Muscle layer of colon (tissue), 2 donors: ENCODE measurements around the gene PODXL.
"Not testable (repeated sequence)": the region's sequence is repeated elsewhere in the genome, so short reads cannot be mapped to it uniquely, and the experiment has no call there.

Source experiments
- H3K27ac ChIP-seq: one replicate; pipeline ENCODE4 v1.7.0; 2013; ENCODE audit warnings: low read depth, mild to moderate bottlenecking, low read length, moderate library complexity
- H3K27me3 ChIP-seq, 2 donors: one replicate each; pipeline ENCODE4 v1.7.0; 2013; ENCODE audit warnings: low read length in 2 of 2, mild to moderate bottlenecking in 2 of 2; ENCODE audit not compliant: insufficient read depth in 2 of 2, control insufficient read depth in 1 of 2
- H3K36me3 ChIP-seq: one replicate; pipeline ENCODE4 v1.7.0; 2013; ENCODE audit warnings: mild to moderate bottlenecking, low read length; ENCODE audit not compliant: insufficient read depth
- H3K4me1 ChIP-seq: one replicate; pipeline ENCODE4 v1.7.0; 2013; ENCODE audit warnings: mild to moderate bottlenecking, low read length; ENCODE audit not compliant: insufficient read depth
- H3K4me3 ChIP-seq, 2 donors: one replicate each; pipeline ENCODE4 v1.7.0; 2013; ENCODE audit warnings: low read length in 2 of 2, low read depth in 1 of 2, mild to moderate bottlenecking in 1 of 2, moderate library complexity in 1 of 2
- H3K9ac ChIP-seq: one replicate; pipeline ENCODE4 v1.7.0; 2013; ENCODE audit warnings: low read length
- H3K9me3 ChIP-seq: one replicate; pipeline ENCODE4 v1.7.0; 2013; ENCODE audit warnings: mild to moderate bottlenecking, low read length
- donor health status: abdominal sarcoma.
- donor health status: Adenocarcinoma of cecum.

Gene PODXL

GRCh38 chr7:131521651-131522163 is 34.7 kb downstream of the PODXL start:
- no peaks in the 10 kb centered on the region for H3K36me3 ChIP-seq
- no peaks in the 10 kb centered on the region for H3K9me3 ChIP-seq
- peaks cover 12% of the 10 kb centered on the region for H3K4me1 ChIP-seq
- no peaks in the 10 kb centered on the region for H3K27me3 ChIP-seq
- H3K27ac ChIP-seq = peak overlapping the region; percentile 21
- H3K4me3 ChIP-seq = peak overlapping the region in 1 of 2 donors; percentile 37
- H3K9ac ChIP-seq = no peak overlapping the region

DNA sequence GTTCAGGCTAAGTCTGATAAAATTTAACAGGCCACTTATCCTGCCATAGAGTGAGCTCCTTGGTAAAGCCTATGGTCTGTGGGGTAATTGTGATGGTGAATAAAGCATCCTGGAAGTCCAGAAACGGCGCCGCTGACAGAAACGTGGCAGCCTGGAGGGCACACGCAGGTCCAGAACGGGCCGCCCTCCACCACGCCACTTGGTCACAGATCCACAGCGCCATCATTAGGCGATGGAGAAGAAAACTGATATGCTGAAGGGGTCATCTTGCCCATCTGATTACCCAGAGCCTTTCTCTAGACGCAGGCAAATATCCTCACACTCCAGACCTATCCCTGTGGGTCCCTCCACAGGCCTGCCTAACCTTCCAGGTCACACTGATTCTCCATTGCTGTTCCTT is 37.8 kb downstream of the PODXL start:
- Histone ChIP-seq H3K4me1 (peaks cover 15% of the 10 kb centered on the region), H3K36me3 (no peaks in the 10 kb centered on the region), H3K27ac (no peak overlapping the region), H3K27me3 (no peaks in the 10 kb centered on the region), H3K4me3 (no peak overlapping the region), H3K9ac (no peak overlapping the region), H3K9me3 (no peaks in the 10 kb centered on the region)

GRCh38 chr7:131517218-131517923 is 39.1 kb downstream of the PODXL start:
- Histone ChIP-seq H3K27ac (no peak overlapping the region), H3K9me3 (no peaks in the 10 kb centered on the region), H3K4me1 (peaks cover 15% of the 10 kb centered on the region), H3K27me3 (no peaks in the 10 kb centered on the region), H3K9ac (no peak overlapping the region), H3K4me3 (no peak overlapping the region), H3K36me3 (no peaks in the 10 kb centered on the region)

DNA sequence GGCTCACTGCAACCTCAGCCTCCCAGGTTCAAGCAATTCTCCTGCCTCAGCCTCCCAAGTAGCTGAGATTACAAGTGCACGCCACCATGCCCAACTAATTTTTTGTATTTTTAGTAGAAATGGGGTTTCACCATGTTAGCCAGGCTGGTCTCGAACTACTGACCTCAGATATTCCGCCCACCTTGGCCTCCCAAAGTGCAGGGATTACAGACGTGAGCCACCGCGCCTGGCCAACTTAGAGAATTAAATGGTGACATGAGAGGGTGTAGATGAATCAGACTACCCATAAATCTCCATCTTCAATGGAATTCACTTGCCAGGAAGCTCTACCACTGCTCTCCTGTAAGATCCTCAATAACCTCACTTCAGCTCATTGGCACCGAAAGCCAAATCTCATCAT is 41.0 kb downstream of the PODXL start:
- H3K36me3 ChIP-seq, H3K9ac ChIP-seq, H3K9me3 ChIP-seq, H3K27ac ChIP-seq, H3K4me1 ChIP-seq, H3K27me3 ChIP-seq, H3K4me3 ChIP-seq: not testable (repeated sequence)

DNA sequence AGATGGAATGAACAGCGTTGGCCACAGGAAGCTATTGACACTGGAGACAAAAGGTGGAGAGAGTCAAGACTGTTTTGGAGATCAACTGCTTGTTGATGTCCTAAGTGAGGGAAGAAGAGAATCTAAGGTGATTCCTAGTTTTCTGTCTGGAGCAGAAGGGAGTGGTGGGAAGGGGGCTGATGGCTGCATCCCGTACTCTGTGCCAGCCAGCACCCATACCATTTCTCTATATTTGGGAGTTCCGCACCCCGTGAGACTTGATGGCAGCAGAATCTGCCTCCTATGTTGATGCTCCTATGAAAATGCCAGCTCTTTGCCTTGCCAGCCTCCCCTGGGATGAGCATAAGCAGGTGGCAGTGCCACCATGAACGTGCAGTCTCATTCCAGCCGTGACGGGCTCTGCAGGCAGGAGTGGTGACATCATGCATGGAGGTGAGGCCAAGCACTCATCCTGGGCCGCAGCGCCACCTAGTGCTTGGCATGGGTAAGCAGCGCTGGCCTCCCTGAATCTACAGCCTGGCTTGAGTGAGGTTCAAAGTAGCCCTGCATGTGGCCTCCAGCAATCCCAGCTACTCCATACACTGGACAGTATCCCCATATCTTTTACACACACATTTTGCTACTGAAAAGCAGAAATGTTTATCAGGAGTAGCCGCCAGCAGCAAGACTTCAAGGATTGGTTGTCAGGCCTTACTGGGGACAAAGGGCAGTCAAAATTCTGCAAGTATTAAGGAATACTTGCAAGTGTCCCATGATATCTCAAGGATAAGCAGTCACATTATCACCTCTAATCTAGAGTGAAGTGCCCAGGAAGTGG is 43.0 kb downstream of the PODXL start:
- peaks cover 9% of the 10 kb centered on the region for H3K4me1 ChIP-seq
- peaks cover 6% of the 10 kb centered on the region for H3K36me3 ChIP-seq
- H3K27ac ChIP-seq = peak overlapping the region; percentile 10
- no peak overlapping the region for H3K9ac ChIP-seq
- no peak overlapping the region for H3K4me3 ChIP-seq
- no peaks in the 10 kb centered on the region for H3K9me3 ChIP-seq
- H3K27me3 ChIP-seq = no peaks in the 10 kb centered on the region

- H3K36me3 ChIP-seq = peaks cover 6% of the 10 kb centered on the region
- H3K4me1 ChIP-seq = peaks cover 19% of the 10 kb centered on the region
- no peak overlapping the region for H3K4me3 ChIP-seq
- H3K9me3 ChIP-seq = no peaks in the 10 kb centered on the region
- no peak overlapping the region for H3K9ac ChIP-seq
- no peaks in the 10 kb centered on the region for H3K27me3 ChIP-seq
- no peak overlapping the region for H3K27ac ChIP-seq
Observed at GRCh38 chr7:131511774-131512535, 44.5 kb downstream of the PODXL start.

DNA sequence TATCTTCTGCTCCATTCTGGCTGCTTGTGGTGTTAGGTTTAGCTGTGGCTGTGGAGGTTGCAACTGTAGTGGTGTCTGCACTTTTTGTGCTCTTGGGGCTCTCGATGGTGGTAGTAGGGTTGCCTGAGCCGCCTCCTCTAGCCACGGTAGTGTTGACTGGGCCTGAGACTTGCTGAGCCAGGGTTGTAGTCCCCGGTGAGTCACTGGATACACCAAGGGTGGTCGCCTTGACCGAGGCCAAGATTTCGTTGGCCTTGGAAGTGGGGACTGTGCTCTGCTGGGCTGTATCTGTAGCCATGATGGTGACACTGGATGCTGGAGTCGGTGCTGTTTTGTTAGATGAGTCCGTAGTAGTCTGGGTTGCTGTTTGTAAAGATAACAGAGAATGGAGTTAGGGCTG is 45.4 kb downstream of the PODXL start:
- Histone ChIP-seq H3K9me3 (no peaks in the 10 kb centered on the region), H3K36me3 (peaks cover 6% of the 10 kb centered on the region), H3K4me1 (peaks cover 19% of the 10 kb centered on the region), H3K27ac (no peak overlapping the region), H3K4me3 (no peak overlapping the region), H3K9ac (no peak overlapping the region), H3K27me3 (no peaks in the 10 kb centered on the region)

DNA sequence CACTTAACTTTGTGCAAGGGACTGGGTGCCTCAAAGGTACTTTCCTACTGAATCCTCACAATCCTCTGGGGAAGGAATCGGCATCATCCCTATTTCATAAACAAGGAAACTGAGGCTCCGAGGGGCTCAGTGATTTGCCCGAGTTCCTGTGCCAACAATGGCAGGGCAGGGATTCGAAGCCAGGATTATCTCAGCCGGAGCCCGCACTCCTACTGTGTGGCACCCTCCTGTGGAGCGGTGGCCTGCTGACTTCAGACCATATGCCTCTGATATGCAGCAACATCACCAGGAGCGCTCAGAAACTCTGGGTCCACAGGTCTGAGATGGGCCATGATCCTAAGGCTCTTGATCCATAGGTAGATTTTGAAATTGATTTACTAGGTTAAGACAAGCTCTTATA is 46.6 kb downstream of the PODXL start:
- no peak overlapping the region for H3K4me3 ChIP-seq

GRCh38 chr7:131508754-131509486 is 47.5 kb downstream of the PODXL start:
- H3K9ac ChIP-seq = no peak overlapping the region
- peaks cover 11% of the 10 kb centered on the region for H3K36me3 ChIP-seq
- H3K4me1 ChIP-seq = peaks cover 18% of the 10 kb centered on the region
- no peaks in the 10 kb centered on the region for H3K9me3 ChIP-seq
- H3K27ac ChIP-seq = no peak overlapping the region
- no peak overlapping the region for H3K4me3 ChIP-seq
- no peaks in the 10 kb centered on the region for H3K27me3 ChIP-seq

More for the DNA sequence above, 46.6 kb downstream of the PODXL start:
- Histone ChIP-seq H3K9me3 (no peaks in the 10 kb centered on the region), H3K4me1 (peaks cover 19% of the 10 kb centered on the region), H3K9ac (no peak overlapping the region), H3K27ac (no peak overlapping the region), H3K27me3 (no peaks in the 10 kb centered on the region), H3K36me3 (peaks cover 6% of the 10 kb centered on the region)

GRCh38 chr7:131507592-131508331 is 48.7 kb downstream of the PODXL start:
- H3K4me1 ChIP-seq = peaks cover 18% of the 10 kb centered on the region
- peak overlapping the region in 1 of 2 donors; percentile 25 for H3K4me3 ChIP-seq
- H3K36me3 ChIP-seq = peaks cover 17% of the 10 kb centered on the region
- no peak overlapping the region for H3K9ac ChIP-seq
- no peaks in the 10 kb centered on the region for H3K27me3 ChIP-seq
- H3K27ac ChIP-seq = no peak overlapping the region
- H3K9me3 ChIP-seq = no peaks in the 10 kb centered on the region
